Measurements from ENCODE around the gene CALM1. TPM values are rescaled to one million over a fixed set of nuclear protein-coding genes. Genes with fewer than 3 reads are reported as not detected.
A peak's percentile ranks its signal among the peaks of the same experiment; 100 is the strongest.

Gene CALM1
- total RNA-seq, 2 donors from 2014 or later = 423 to 503 TPM

GRCh38 chr14:90409209-90409730, 12.4 kb downstream of the CALM1 start:
- 79 to 91% methylated on average over 4 to 5 of the region's 5 CpGs for WGBS, 2 experiments (ENCODE audit: insufficient coverage in 1 of 2, insufficient read length in 1 of 2)
- no peak overlapping the region for H3K4me3 ChIP-seq (ENCODE audit: low read length)
- H3K4me3 Mint-ChIP-seq = no peak overlapping the region
- H3K9ac ChIP-seq (ENCODE audit: extremely low read depth, low read length, poor library complexity, severe bottlenecking) = no peak overlapping the region
- TF ChIP-seq CTCF (conservative IDR thresholded peaks at IDR 0.05) = no peak
- no peak for DNase-seq
- no peak overlapping the region for H3K27ac Mint-ChIP-seq
- H3K36me3 ChIP-seq (ENCODE audit: control insufficient read depth, insufficient read depth, low read length) = peaks cover 22% of the 10 kb centered on the region
- H3K4me1 Mint-ChIP-seq = peaks cover 3% of the 10 kb centered on the region
- no peaks in the 10 kb centered on the region for H3K27me3 Mint-ChIP-seq (ENCODE audit: insufficient read depth)
- no peaks in the 10 kb centered on the region for H3K9me3 ChIP-seq (ENCODE audit: control insufficient read depth, low read length)
- H3K36me3 Mint-ChIP-seq (ENCODE audit: low read depth) = peaks cover 15% of the 10 kb centered on the region
- H3K9me3 Mint-ChIP-seq = no peaks in the 10 kb centered on the region
- H3K27me3 ChIP-seq (ENCODE audit: control insufficient read depth, insufficient read depth, low read length, poor library complexity, severe bottlenecking) = no peaks in the 10 kb centered on the region
- H3K4me1 ChIP-seq (ENCODE audit: control insufficient read depth, insufficient read depth, low read length) = no peaks in the 10 kb centered on the region
- peak overlapping the region; percentile 29 for H3K27ac ChIP-seq (ENCODE audit: low read depth, low read length)

- Histone ChIP-seq H3K27me3 (ENCODE audit: control insufficient read depth, insufficient read depth, low read length, poor library complexity, severe bottlenecking) (no peaks in the 10 kb centered on the region), H3K4me3 (ENCODE audit: low read length) (no peak overlapping the region), H3K27ac (ENCODE audit: low read depth, low read length) (no peak overlapping the region), H3K4me1 (ENCODE audit: control insufficient read depth, insufficient read depth, low read length) (no peaks in the 10 kb centered on the region), H3K9ac (ENCODE audit: extremely low read depth, low read length, poor library complexity, severe bottlenecking) (no peak overlapping the region), H3K36me3 (ENCODE audit: control insufficient read depth, insufficient read depth, low read length) (no peaks in the 10 kb centered on the region), H3K9me3 (ENCODE audit: control insufficient read depth, low read length) (no peaks in the 10 kb centered on the region)
- Mint-ChIP-seq H3K4me1 (no peaks in the 10 kb centered on the region), H3K27ac (no peak overlapping the region), H3K9me3 (no peaks in the 10 kb centered on the region), H3K36me3 (ENCODE audit: low read depth) (no peaks in the 10 kb centered on the region), H3K4me3 (no peak overlapping the region), H3K27me3 (ENCODE audit: insufficient read depth) (no peaks in the 10 kb centered on the region)
- WGBS, 2 experiments (ENCODE audit: insufficient coverage in 1 of 2, insufficient read length in 1 of 2) = 94 to 100% methylated on average over 1 of the region's 2 CpGs
- no peak for DNase-seq
- no peak for TF ChIP-seq CTCF (conservative IDR thresholded peaks at IDR 0.05)
Measured at GRCh38 chr14:90412058-90412457, 15.2 kb downstream of the CALM1 start.

GRCh38 chr14:90416720-90417119, 19.9 kb downstream of the CALM1 start:
- no peak for TF ChIP-seq CTCF (conservative IDR thresholded peaks at IDR 0.05)
- no peaks in the 10 kb centered on the region for H3K4me1 Mint-ChIP-seq
- peaks cover 4% of the 10 kb centered on the region for H3K9me3 ChIP-seq (ENCODE audit: control insufficient read depth, low read length)
- no peak overlapping the region for H3K4me3 Mint-ChIP-seq
- peaks cover 7% of the 10 kb centered on the region for H3K9me3 Mint-ChIP-seq
- H3K4me1 ChIP-seq (ENCODE audit: control insufficient read depth, insufficient read depth, low read length) = no peaks in the 10 kb centered on the region
- no peak overlapping the region for H3K27ac ChIP-seq (ENCODE audit: low read depth, low read length)
- no peak overlapping the region for H3K27ac Mint-ChIP-seq
- H3K9ac ChIP-seq (ENCODE audit: extremely low read depth, low read length, poor library complexity, severe bottlenecking) = no peak overlapping the region
- WGBS, 2 experiments (ENCODE audit: insufficient coverage in 1 of 2, insufficient read length in 1 of 2) = 68 to 78% methylated on average over 3 to 7 of the region's 7 CpGs
- no peak for DNase-seq
- no peak overlapping the region for H3K4me3 ChIP-seq (ENCODE audit: low read length)
- no peaks in the 10 kb centered on the region for H3K27me3 Mint-ChIP-seq (ENCODE audit: insufficient read depth)
- no peaks in the 10 kb centered on the region for H3K27me3 ChIP-seq (ENCODE audit: control insufficient read depth, insufficient read depth, low read length, poor library complexity, severe bottlenecking)
- H3K36me3 Mint-ChIP-seq (ENCODE audit: low read depth) = no peaks in the 10 kb centered on the region
- no peaks in the 10 kb centered on the region for H3K36me3 ChIP-seq (ENCODE audit: control insufficient read depth, insufficient read depth, low read length)

All from endodermal cell (in vitro differentiated cells).